ENCODE results near the gene NUAK1. TPM values are rescaled to one million over a fixed set of nuclear protein-coding genes. Genes with fewer than 3 reads are reported as not detected.

NUAK1 gene
- total and polyA plus RNA-seq, 4 donors, result 2.9 to 14.1 (median 9.2) TPM

DNA sequence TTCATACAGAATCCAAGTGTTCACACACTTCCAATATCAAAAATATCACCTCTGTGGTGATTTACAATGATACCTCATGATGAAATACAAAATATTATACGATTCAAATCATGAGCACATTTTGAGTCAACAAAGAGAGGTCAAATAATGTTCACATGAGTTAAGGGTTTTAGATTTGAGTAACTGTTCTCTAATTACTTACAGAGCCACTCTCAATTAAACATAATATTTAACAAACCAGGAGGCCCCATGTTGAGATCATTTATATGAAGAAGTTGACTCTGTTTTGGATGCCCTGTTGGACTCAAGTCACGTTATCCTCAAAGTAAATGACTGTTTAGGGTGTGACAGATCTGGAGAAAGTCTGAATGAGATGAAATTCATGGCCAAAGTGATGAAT lies 53.5 kb downstream of the NUAK1 start:
- DNase-seq, result no peak
- Histone ChIP-seq H3K9me3 (ENCODE audit: control insufficient read depth in 4 of 4, insufficient read depth in 3 of 4, low read length in 3 of 4) (peaks cover 0 to 2% (median 0%) of the 10 kb centered on the region in 4 donors), H3K4me3 (no peak overlapping the region), H3K9ac (ENCODE audit: insufficient read depth in 1 of 2, low read length in 2 of 2) (no peak overlapping the region), H3K27me3 (ENCODE audit: control insufficient read depth in 3 of 3, insufficient read depth in 3 of 3, low read length in 2 of 3) (no peaks in the 10 kb centered on the region), H3K4me1 (ENCODE audit: control insufficient read depth in 5 of 5, insufficient read depth in 5 of 5, low read length in 5 of 5) (peaks cover 3 to 28% (median 14%) of the 10 kb centered on the region in 5 donors), H3K36me3 (ENCODE audit: control insufficient read depth in 4 of 4, insufficient read depth in 4 of 4, low read length in 4 of 4) (peaks cover 3 to 11% (median 4%) of the 10 kb centered on the region in 4 donors), H3K27ac (ENCODE audit: low read depth in 1 of 2, low read length in 1 of 2) (no peak overlapping the region)
- WGBS, 2 donors, result 70 to 87% methylated on average over 2 of the region's 2 CpGs
- TF ChIP-seq CTCF (IDR thresholded peaks at IDR 0.05; ENCODE audit: control extremely low read depth, extremely low read depth), result no peak
- ATAC-seq (ENCODE audit: insufficient read depth, low FRiP score), result no peak

DNA sequence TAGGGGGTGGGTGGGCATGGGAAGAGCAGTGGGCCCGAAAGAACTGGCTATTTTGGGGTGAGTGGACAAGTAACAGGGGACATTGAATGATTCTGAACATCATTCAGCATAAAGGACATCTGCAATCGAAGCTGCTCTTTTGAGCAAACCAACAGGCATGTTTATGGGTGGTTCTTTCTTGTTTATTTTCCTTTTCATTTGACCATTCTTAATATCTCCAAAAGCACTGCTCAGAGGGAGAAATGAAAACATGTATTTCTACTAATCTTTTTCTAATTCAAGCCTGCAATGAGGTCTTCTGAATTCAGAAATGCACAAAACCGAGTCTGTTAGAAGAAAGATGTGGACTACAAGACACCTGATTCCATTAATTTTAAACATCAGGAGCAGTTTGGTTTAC lies 54.0 kb downstream of the NUAK1 start:
- no peak for TF ChIP-seq CTCF (IDR thresholded peaks at IDR 0.05; ENCODE audit: control extremely low read depth, extremely low read depth)
- WGBS, 2 donors, result 74 to 77% methylated on average over 3 of the region's 3 CpGs
- Histone ChIP-seq H3K27me3 (ENCODE audit: control insufficient read depth in 3 of 3, insufficient read depth in 3 of 3, low read length in 2 of 3) (no peaks in the 10 kb centered on the region), H3K4me1 (ENCODE audit: control insufficient read depth in 5 of 5, insufficient read depth in 5 of 5, low read length in 5 of 5) (peaks cover 0 to 27% (median 14%) of the 10 kb centered on the region in 5 donors), H3K27ac (ENCODE audit: low read depth in 1 of 2, low read length in 1 of 2) (no peak overlapping the region), H3K9me3 (ENCODE audit: control insufficient read depth in 4 of 4, insufficient read depth in 3 of 4, low read length in 3 of 4) (peaks cover 0 to 2% (median 0%) of the 10 kb centered on the region in 4 donors), H3K4me3 (no peak overlapping the region), H3K36me3 (ENCODE audit: control insufficient read depth in 4 of 4, insufficient read depth in 4 of 4, low read length in 4 of 4) (peaks cover 3 to 11% (median 4%) of the 10 kb centered on the region in 4 donors), H3K9ac (ENCODE audit: insufficient read depth in 1 of 2, low read length in 2 of 2) (no peak overlapping the region)
- DNase-seq (no peak), ATAC-seq (ENCODE audit: insufficient read depth, low FRiP score) (no peak)

DNA sequence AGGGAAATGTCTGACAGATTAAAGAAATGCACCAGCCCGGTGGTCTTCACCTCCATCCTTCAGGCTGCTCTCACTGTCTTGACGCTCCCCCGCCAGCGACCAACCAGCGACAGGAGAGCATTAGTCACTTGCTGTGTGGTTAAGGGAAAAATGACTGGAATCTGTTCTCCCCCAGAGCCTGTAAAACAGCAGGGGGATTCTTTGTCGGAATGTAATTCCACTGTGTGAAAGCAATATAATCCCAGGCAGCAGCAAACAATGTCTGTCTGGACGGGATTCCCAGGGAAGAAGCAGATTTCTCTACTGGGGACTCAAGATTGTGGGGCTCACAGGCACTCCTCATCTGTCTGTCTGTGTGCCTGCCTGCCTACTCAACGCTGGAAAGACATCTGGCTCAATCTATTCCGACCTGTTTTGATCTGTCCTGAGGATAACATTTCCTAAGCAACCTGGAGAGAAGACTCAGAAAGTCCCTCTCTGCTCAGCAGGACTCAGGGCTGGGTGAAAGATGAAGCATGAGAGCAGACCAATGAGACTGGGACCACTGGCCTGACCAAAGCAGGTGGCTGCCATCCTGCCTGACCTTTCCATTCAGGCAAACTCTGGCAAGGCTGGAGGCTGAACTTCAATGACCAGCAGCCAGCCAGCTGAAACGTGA lies 54.6 kb downstream of the NUAK1 start:
- Histone ChIP-seq H3K9ac (ENCODE audit: insufficient read depth in 1 of 2, low read length in 2 of 2) (no peak overlapping the region), H3K27ac (ENCODE audit: low read depth in 1 of 2, low read length in 1 of 2) (peak overlapping the region in 1 of 2 donors; percentile 26), H3K4me1 (ENCODE audit: control insufficient read depth in 5 of 5, insufficient read depth in 5 of 5, low read length in 5 of 5) (peaks cover 0 to 26% (median 11%) of the 10 kb centered on the region in 5 donors), H3K27me3 (ENCODE audit: control insufficient read depth in 3 of 3, insufficient read depth in 3 of 3, low read length in 2 of 3) (no peaks in the 10 kb centered on the region), H3K36me3 (ENCODE audit: control insufficient read depth in 4 of 4, insufficient read depth in 4 of 4, low read length in 4 of 4) (peaks cover 3 to 11% (median 4%) of the 10 kb centered on the region in 4 donors), H3K4me3 (no peak overlapping the region), H3K9me3 (ENCODE audit: control insufficient read depth in 4 of 4, insufficient read depth in 3 of 4, low read length in 3 of 4) (peaks cover 0 to 2% (median 0%) of the 10 kb centered on the region in 4 donors)
- TF ChIP-seq CTCF (IDR thresholded peaks at IDR 0.05; ENCODE audit: control extremely low read depth, extremely low read depth), result no peak
- no peak for ATAC-seq (ENCODE audit: insufficient read depth, low FRiP score)
- WGBS, 2 donors, result 51 to 69% methylated on average over 10 of the region's 10 CpGs
- no peak for DNase-seq
